ENCODE results near the gene ZNF92. TPM values are rescaled to one million over a fixed set of nuclear protein-coding genes. Genes with fewer than 3 reads are reported as not detected.
"Not testable (repeated sequence)": the region's sequence is repeated elsewhere in the genome, so short reads cannot be mapped to it uniquely, and the experiment has no call there.

The ZNF92 gene
- total RNA-seq, 1 donor = 6.9 TPM

DNA sequence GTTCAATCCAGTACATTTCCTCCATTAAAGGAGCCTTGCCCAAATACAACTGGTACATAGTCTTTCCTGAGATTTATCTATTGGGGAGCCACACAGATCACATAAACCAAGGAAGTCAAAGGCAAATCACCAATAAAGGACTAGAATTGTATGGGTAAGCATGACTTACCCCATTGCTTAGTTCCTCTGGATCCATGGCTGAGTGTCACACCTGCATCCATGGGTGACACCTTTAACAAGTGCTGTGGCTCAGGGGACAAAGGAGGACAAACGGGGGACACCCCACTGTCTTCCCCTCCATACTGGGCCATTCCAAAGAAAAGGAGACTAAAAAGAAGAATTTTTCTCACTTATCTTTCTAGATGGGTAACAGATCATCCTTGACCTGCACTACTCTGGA, 30.4 kb downstream of the ZNF92 start:
- no peak for TF ChIP-seq CTCF (IDR thresholded peaks at IDR 0.05; ENCODE audit: extremely low read depth, low read depth, low read length)
- Histone ChIP-seq H3K27me3 (ENCODE audit: insufficient read depth, low read length) (no peaks in the 10 kb centered on the region), H4K20me1 (ENCODE audit: insufficient read depth, low read length) (no peaks in the 10 kb centered on the region), H3K79me2 (ENCODE audit: insufficient read depth, low read length) (no peaks in the 10 kb centered on the region), H3K4me2 (ENCODE audit: insufficient read depth, low read length) (no peak overlapping the region), H3K27ac (ENCODE audit: low read depth, low read length) (no peak overlapping the region), H2AFZ (ENCODE audit: low read length) (no peak overlapping the region), H3K36me3 (ENCODE audit: insufficient read depth, low read length) (peaks cover 10% of the 10 kb centered on the region), H3K4me1 (ENCODE audit: insufficient read depth, low read length) (no peaks in the 10 kb centered on the region), H3K9me3 (ENCODE audit: low read depth, low read length) (peaks cover 6% of the 10 kb centered on the region), H3K4me3 (ENCODE audit: insufficient read depth, low read length) (no peak overlapping the region)
- no peak for DNase-seq (ENCODE audit: insufficient read length, low spot score, missing footprints)

- not testable (repeated sequence) for DNase-seq (ENCODE audit: insufficient read length, low spot score, missing footprints); H3K4me3 ChIP-seq (ENCODE audit: insufficient read depth, low read length); H3K36me3 ChIP-seq (ENCODE audit: insufficient read depth, low read length); H3K27ac ChIP-seq (ENCODE audit: low read depth, low read length); H3K79me2 ChIP-seq (ENCODE audit: insufficient read depth, low read length); H3K27me3 ChIP-seq (ENCODE audit: insufficient read depth, low read length); H3K9me3 ChIP-seq (ENCODE audit: low read depth, low read length); H3K4me2 ChIP-seq (ENCODE audit: insufficient read depth, low read length); H4K20me1 ChIP-seq (ENCODE audit: insufficient read depth, low read length); H3K4me1 ChIP-seq (ENCODE audit: insufficient read depth, low read length); H2AFZ ChIP-seq (ENCODE audit: low read length)
Observed at GRCh38 chr7:65406706-65407105, 33.1 kb downstream of the ZNF92 start.

GRCh38 chr7:65409363-65409762, 35.7 kb downstream of the ZNF92 start:
- Histone ChIP-seq H2AFZ (ENCODE audit: low read length) (no peak overlapping the region), H3K79me2 (ENCODE audit: insufficient read depth, low read length) (no peaks in the 10 kb centered on the region), H3K36me3 (ENCODE audit: insufficient read depth, low read length) (no peaks in the 10 kb centered on the region), H3K4me3 (ENCODE audit: insufficient read depth, low read length) (no peak overlapping the region), H3K27ac (ENCODE audit: low read depth, low read length) (no peak overlapping the region), H3K9me3 (ENCODE audit: low read depth, low read length) (peaks cover under 1% of the 10 kb centered on the region), H3K27me3 (ENCODE audit: insufficient read depth, low read length) (no peaks in the 10 kb centered on the region), H4K20me1 (ENCODE audit: insufficient read depth, low read length) (no peaks in the 10 kb centered on the region), H3K4me2 (ENCODE audit: insufficient read depth, low read length) (no peak overlapping the region), H3K4me1 (ENCODE audit: insufficient read depth, low read length) (no peaks in the 10 kb centered on the region)
- DNase-seq (ENCODE audit: insufficient read length, low spot score, missing footprints) = no peak
- no peak for TF ChIP-seq CTCF (IDR thresholded peaks at IDR 0.05; ENCODE audit: extremely low read depth, low read depth, low read length)

DNA sequence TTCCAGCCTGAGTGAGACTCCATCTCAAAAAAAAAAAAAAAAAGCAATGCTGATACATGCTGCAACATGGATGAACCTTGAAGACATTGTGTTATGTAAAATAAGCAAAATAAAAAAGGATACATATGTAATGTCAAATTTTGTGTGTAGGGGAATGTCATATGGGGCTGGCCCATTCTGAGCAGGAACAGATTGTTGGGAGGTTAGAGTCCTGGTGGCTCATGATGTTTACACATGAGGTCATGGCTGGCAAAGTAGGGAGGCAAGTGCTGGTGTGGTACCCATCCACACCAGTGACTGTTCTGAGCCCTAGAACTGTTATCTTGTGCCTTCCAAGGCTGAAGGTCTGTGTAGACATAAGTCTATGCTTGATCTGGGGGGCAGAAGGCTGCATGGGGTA, 37.6 kb downstream of the ZNF92 start:
- no peak overlapping the region for H3K4me3 ChIP-seq (ENCODE audit: insufficient read depth, low read length)
- DNase-seq (ENCODE audit: insufficient read length, low spot score, missing footprints) = no peak
- no peaks in the 10 kb centered on the region for H3K36me3 ChIP-seq (ENCODE audit: insufficient read depth, low read length)
- H3K27ac ChIP-seq (ENCODE audit: low read depth, low read length) = no peak overlapping the region
- no peak overlapping the region for H2AFZ ChIP-seq (ENCODE audit: low read length)
- no peak overlapping the region for H3K4me2 ChIP-seq (ENCODE audit: insufficient read depth, low read length)
- no peaks in the 10 kb centered on the region for H4K20me1 ChIP-seq (ENCODE audit: insufficient read depth, low read length)
- H3K4me1 ChIP-seq (ENCODE audit: insufficient read depth, low read length) = no peaks in the 10 kb centered on the region
- no peaks in the 10 kb centered on the region for H3K79me2 ChIP-seq (ENCODE audit: insufficient read depth, low read length)
- H3K27me3 ChIP-seq (ENCODE audit: insufficient read depth, low read length) = no peaks in the 10 kb centered on the region
- TF ChIP-seq CTCF (IDR thresholded peaks at IDR 0.05; ENCODE audit: extremely low read depth, low read depth, low read length) = no peak
- no peaks in the 10 kb centered on the region for H3K9me3 ChIP-seq (ENCODE audit: low read depth, low read length)
